OCI-LY3 (cell line): ENCODE data around the gene STRADB.

Source experiments
- H2AFZ ChIP-seq: fragments of 200-600, 300-600 bp; shearing (Covaris generic); 2 replicates; pipeline ENCODE4 v1.6.0; 2014; ENCODE audit warnings: antibody characterized with exemption, low read depth, low read length
- H3K27ac ChIP-seq: fragments of 200-600, 300-600 bp; sonication (generic); 2 replicates; pipeline ENCODE4 v1.5.1; 2014; ENCODE audit warnings: mild to moderate bottlenecking, low read length, moderate library complexity, mixed read lengths
- H3K27me3 ChIP-seq: fragments of 200-600, 300-600 bp; sonication (generic); 2 replicates; pipeline ENCODE4 v1.6.1; 2014; ENCODE audit warnings: low read depth, low read length, mixed read lengths
- H3K36me3 ChIP-seq: fragments of 200-600, 300-600 bp; sonication (generic); replicated peaks from 2 replicates; pipeline ENCODE3; 2014; ENCODE audit warnings: low read depth, low read length, mixed read lengths
- H3K4me1 ChIP-seq: fragments of 300-600, 200-600 bp; sonication (generic); 2 replicates; pipeline ENCODE4 v1.6.1; 2014; ENCODE audit warnings: low read length, mixed read lengths
- H3K4me2 ChIP-seq: fragments of 200-600, 300-600 bp; sonication (generic); 2 replicates; pipeline ENCODE4 v1.6.1; 2014; ENCODE audit warnings: low read length, mixed read lengths
- H3K4me3 ChIP-seq: fragments of 300-600, 200-600 bp; sonication (generic); 2 replicates; pipeline ENCODE4 v1.5.1; 2014; ENCODE audit warnings: antibody characterized with exemption, mild to moderate bottlenecking, low read length, moderate library complexity
- H3K79me2 ChIP-seq: fragments of 300-600, 200-600 bp; shearing (Covaris generic); 2 replicates; pipeline ENCODE4 v1.6.1; 2014; ENCODE audit warnings: mild to moderate bottlenecking, low read length, mixed read lengths
- H3K9ac ChIP-seq: fragments of 300-600, 200-600 bp; shearing (Covaris generic); 2 replicates; pipeline ENCODE4 v1.6.0; 2014; ENCODE audit warnings: mild to moderate bottlenecking, low read length, moderate library complexity
- H3K9me3 ChIP-seq: fragments of 200-600, 300-600 bp; shearing (Covaris generic); 2 replicates; pipeline ENCODE4 v1.6.1; 2014; ENCODE audit warnings: low read length, mixed read lengths; ENCODE audit not compliant: insufficient read depth
- H4K20me1 ChIP-seq: fragments of 200-600, 300-600 bp; sonication (generic); 2 replicates; pipeline ENCODE4 v1.6.1; 2016; ENCODE audit warnings: low read length, mixed read lengths; ENCODE audit not compliant: insufficient read depth
- EZH2phosphoT487 ChIP-seq: fragments of 200-600 bp; shearing (Covaris generic); IDR thresholded peaks from 2 replicates; pipeline ENCODE4 v1.6.1; 2018; ENCODE audit warnings: antibody characterized with exemption, mixed run types, low read depth
- TF ChIP-seq, protein P1 (sequence below): fragments of 200-600, 300-600 bp; sonication (generic); IDR thresholded peaks from 2 replicates; pipeline ENCODE4 v1.5.1; 2014; ENCODE audit warnings: antibody characterized with exemption, low read length, low read depth

The STRADB gene

DNA sequence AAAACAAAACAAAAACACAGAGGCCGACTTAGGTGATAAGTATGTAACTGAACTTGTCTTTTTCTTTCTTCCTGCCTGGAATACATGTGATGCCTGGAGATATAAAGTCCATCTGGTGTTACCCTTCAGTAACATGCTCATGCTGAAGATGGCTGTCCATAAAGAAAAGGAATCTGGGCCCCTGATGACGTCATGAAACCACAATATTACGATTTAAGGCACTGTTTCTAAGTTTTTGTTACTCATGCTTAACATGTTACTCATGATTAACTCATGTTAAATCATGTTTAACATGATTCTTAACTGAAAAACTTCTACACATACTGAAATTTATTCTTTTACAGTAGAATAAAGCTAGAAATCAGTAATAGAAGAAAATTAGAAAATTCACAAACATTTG lies 49.0 kb downstream of the STRADB start:
- H3K9me3 ChIP-seq = no peaks in the 10 kb centered on the region; the same call in 1 of the 2 replicates
- H4K20me1 ChIP-seq = no peaks in the 10 kb centered on the region
- H3K4me3 ChIP-seq = no peak overlapping the region
- TF ChIP-seq, protein P1, sequence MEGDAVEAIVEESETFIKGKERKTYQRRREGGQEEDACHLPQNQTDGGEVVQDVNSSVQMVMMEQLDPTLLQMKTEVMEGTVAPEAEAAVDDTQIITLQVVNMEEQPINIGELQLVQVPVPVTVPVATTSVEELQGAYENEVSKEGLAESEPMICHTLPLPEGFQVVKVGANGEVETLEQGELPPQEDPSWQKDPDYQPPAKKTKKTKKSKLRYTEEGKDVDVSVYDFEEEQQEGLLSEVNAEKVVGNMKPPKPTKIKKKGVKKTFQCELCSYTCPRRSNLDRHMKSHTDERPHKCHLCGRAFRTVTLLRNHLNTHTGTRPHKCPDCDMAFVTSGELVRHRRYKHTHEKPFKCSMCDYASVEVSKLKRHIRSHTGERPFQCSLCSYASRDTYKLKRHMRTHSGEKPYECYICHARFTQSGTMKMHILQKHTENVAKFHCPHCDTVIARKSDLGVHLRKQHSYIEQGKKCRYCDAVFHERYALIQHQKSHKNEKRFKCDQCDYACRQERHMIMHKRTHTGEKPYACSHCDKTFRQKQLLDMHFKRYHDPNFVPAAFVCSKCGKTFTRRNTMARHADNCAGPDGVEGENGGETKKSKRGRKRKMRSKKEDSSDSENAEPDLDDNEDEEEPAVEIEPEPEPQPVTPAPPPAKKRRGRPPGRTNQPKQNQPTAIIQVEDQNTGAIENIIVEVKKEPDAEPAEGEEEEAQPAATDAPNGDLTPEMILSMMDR = no peak
- no peak for TF ChIP-seq EZH2phosphoT487
- H3K4me1 ChIP-seq = no peaks in the 10 kb centered on the region
- no peak overlapping the region for H2AFZ ChIP-seq
- no peaks in the 10 kb centered on the region for H3K36me3 ChIP-seq
- H3K4me2 ChIP-seq = no peak overlapping the region
- no peak overlapping the region for H3K27ac ChIP-seq
- no peak overlapping the region for H3K9ac ChIP-seq
- H3K27me3 ChIP-seq = no peaks in the 10 kb centered on the region
- H3K79me2 ChIP-seq = no peaks in the 10 kb centered on the region

DNA sequence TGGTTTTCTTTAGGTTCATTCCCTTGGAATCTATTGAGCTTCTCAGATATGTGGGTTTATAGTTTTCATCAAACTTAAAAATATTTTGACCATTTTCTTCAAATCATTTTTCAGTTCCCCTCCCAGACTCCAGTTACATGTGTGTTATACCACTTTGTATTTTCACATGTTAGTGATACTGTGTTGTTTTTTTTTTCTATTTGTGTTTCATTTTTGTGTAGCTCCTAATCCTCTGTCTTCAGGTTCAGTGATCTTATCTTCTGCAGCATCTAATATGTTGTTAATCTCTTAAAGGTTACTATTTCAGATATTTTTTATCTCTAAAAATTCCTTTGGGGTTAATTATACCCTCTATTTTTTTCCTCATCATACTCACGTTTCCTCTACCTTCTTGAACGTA lies 51.2 kb downstream of the STRADB start:
- Histone ChIP-seq H3K79me2 (no peaks in the 10 kb centered on the region), H3K4me3 (no peak overlapping the region), H3K27ac (no peak overlapping the region), H3K36me3 (no peaks in the 10 kb centered on the region), H3K4me2 (no peak overlapping the region), H3K9me3 (no peaks in the 10 kb centered on the region; the same call in 1 of the 2 replicates), H3K9ac (no peak overlapping the region), H3K27me3 (no peaks in the 10 kb centered on the region), H3K4me1 (no peaks in the 10 kb centered on the region), H2AFZ (no peak overlapping the region), H4K20me1 (no peaks in the 10 kb centered on the region)
- TF ChIP-seq EZH2phosphoT487 = no peak
- TF ChIP-seq, protein P1 = no peak

DNA sequence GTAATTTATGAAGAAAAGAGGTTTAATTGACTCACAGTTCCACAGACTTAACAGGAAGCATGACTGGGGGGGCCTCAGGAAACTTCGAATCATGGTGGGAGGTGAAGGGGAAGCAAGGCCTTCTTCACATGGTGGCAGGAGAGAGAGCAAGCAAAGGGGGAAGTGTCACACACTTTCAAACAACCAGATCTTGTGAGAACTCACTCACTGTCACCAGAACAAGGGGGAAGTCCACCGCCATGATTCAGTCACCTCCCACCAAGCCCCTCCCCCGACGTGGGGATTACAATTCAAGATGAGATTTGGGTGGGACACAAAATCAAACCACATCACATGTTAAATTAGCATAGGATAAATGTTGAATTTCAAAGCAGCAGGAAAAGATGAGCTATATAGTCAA lies 56.2 kb downstream of the STRADB start:
- Histone ChIP-seq H2AFZ (no peak overlapping the region), H3K27ac (no peak overlapping the region), H4K20me1 (no peaks in the 10 kb centered on the region), H3K79me2 (no peaks in the 10 kb centered on the region), H3K9me3 (no peaks in the 10 kb centered on the region; the same call in 1 of the 2 replicates), H3K9ac (no peak overlapping the region), H3K27me3 (0 out of 2 replicates have a peak, but pooled peaks cover 5% of the 10 kb centered on the region), H3K36me3 (no peaks in the 10 kb centered on the region), H3K4me1 (no peaks in the 10 kb centered on the region), H3K4me3 (no peak overlapping the region), H3K4me2 (no peak overlapping the region)
- TF ChIP-seq, protein P1 = no peak
- no peak for TF ChIP-seq EZH2phosphoT487

DNA sequence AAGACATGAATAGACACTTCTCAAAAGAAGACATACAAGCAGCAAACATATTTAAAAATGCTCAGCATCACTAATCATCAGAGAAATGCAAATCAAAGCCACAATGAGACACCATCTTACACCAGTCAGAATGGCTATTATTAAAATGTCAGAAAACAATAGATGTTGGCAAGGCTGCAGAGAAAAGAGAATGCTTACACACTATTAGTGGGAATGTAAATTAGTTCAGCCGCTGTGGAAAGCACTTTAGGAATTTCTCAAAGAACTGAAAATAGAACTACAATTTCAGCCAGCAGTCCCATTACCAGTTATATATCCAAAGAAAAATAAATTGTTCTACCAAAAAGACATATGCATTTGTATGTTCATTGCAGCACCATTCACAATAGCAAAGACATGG lies 61.7 kb downstream of the STRADB start:
- H3K27me3 ChIP-seq = 0 out of 2 replicates have a peak, but pooled peaks cover 5% of the 10 kb centered on the region
- no peak overlapping the region for H2AFZ ChIP-seq
- H3K79me2 ChIP-seq = no peaks in the 10 kb centered on the region
- H3K4me3 ChIP-seq = no peak overlapping the region
- no peak for TF ChIP-seq EZH2phosphoT487
- TF ChIP-seq, protein P1 = no peak
- no peaks in the 10 kb centered on the region for H3K36me3 ChIP-seq
- H4K20me1 ChIP-seq = no peaks in the 10 kb centered on the region
- no peaks in the 10 kb centered on the region for H3K4me1 ChIP-seq
- H3K27ac ChIP-seq = no peak overlapping the region
- H3K4me2 ChIP-seq = no peak overlapping the region
- H3K9me3 ChIP-seq = no peaks in the 10 kb centered on the region
- H3K9ac ChIP-seq = no peak overlapping the region
